Measurements from ENCODE around the gene CCDC192. TPM values are rescaled to one million over a fixed set of nuclear protein-coding genes. Genes with fewer than 3 reads are reported as not detected.

The CCDC192 gene
- total and polyA plus RNA-seq, 2 donors (not counting 3 experiments of a cell fraction or from before 2014, with no cell fraction given), result not detected

- CTCF ChIA-PET, result no interaction called here
- no peaks in the 10 kb centered on the region for H3K9me1 ChIP-seq (replicated peaks; ENCODE audit: control insufficient read depth, extremely low read depth, insufficient read depth, low read length)
- no TSS peak for BruUV-seq (replicated peaks)
- no peak overlapping the region for H2AFZ ChIP-seq (ENCODE audit: low read depth, low read length)
- FAIRE-seq (no peak), DNase-seq (ENCODE audit: low read depth, low spot score) (no peak)
- H3K27ac ChIP-seq (ENCODE audit: insufficient read depth, low read depth, low read length), result no peak overlapping the region
- dilution Hi-C loops (cut with MboI; ENCODE audit: extremely low pct_ligation_motif_present, low sequenced_read_pairs) (no loop called here), intact Hi-C loops (cut with micrococcal nuclease) (no loop called here)
- no peak overlapping the region for H3K9ac ChIP-seq (replicated peaks; ENCODE audit: extremely low read depth, insufficient read depth, low read length)
- TF ChIP-seq MAX (IDR thresholded peaks at IDR 0.05; ENCODE audit: insufficient read depth, insufficient read length) (no peak), MYC (IDR thresholded peaks at IDR 0.05; ENCODE audit: low read depth, low read length) (no peak)
- H3K36me3 ChIP-seq (ENCODE audit: control insufficient read depth in 2 of 2, extremely low read depth in 1 of 2, insufficient read depth in 2 of 2, low read length in 2 of 2), result no peaks in the 10 kb centered on the region
- H3K4me1 ChIP-seq (ENCODE audit: control insufficient read depth, extremely low read depth, insufficient read depth, low read length), result peaks cover 11% of the 10 kb centered on the region
- H3K4me2 ChIP-seq (ENCODE audit: insufficient read depth, low read length), result no peak overlapping the region
- no peaks in the 10 kb centered on the region for H3K79me2 ChIP-seq (ENCODE audit: control insufficient read depth, insufficient read depth, low read length)
- POLR2A ChIA-PET, result no interaction called here
- no peaks in the 10 kb centered on the region for H4K20me1 ChIP-seq (replicated peaks; ENCODE audit: control insufficient read depth, extremely low read depth, insufficient read depth, low read length)
- no peak overlapping the region for H3K4me3 ChIP-seq (replicated peaks in 1 of 3; ENCODE audit: insufficient read depth in 1 of 3, low read depth in 1 of 3, low read length in 3 of 3)
- H3K27me3 ChIP-seq (ENCODE audit: control insufficient read depth in 2 of 2, insufficient read depth in 2 of 2, low read length in 2 of 2), result no peaks in the 10 kb centered on the region
- no peaks in the 10 kb centered on the region for H3K9me3 ChIP-seq (replicated peaks; ENCODE audit: control insufficient read depth, insufficient read depth, low read length)
Observed at GRCh38 chr5:127854520-127854919, 151.3 kb downstream of the CCDC192 start.

- Histone ChIP-seq H3K27me3 (ENCODE audit: control insufficient read depth in 2 of 2, insufficient read depth in 2 of 2, low read length in 2 of 2) (no peaks in the 10 kb centered on the region), H3K79me2 (ENCODE audit: control insufficient read depth, insufficient read depth, low read length) (no peaks in the 10 kb centered on the region), H3K9me1 (replicated peaks; ENCODE audit: control insufficient read depth, extremely low read depth, insufficient read depth, low read length) (no peaks in the 10 kb centered on the region), H2AFZ (ENCODE audit: low read depth, low read length) (no peak overlapping the region), H3K4me1 (ENCODE audit: control insufficient read depth, extremely low read depth, insufficient read depth, low read length) (peaks cover 11% of the 10 kb centered on the region), H3K36me3 (ENCODE audit: control insufficient read depth in 2 of 2, extremely low read depth in 1 of 2, insufficient read depth in 2 of 2, low read length in 2 of 2) (no peaks in the 10 kb centered on the region), H3K9ac (replicated peaks; ENCODE audit: extremely low read depth, insufficient read depth, low read length) (no peak overlapping the region), H3K27ac (ENCODE audit: insufficient read depth, low read depth, low read length) (no peak overlapping the region), H3K9me3 (replicated peaks; ENCODE audit: control insufficient read depth, insufficient read depth, low read length) (no peaks in the 10 kb centered on the region), H3K4me2 (ENCODE audit: insufficient read depth, low read length) (no peak overlapping the region), H3K4me3 (replicated peaks in 1 of 3; ENCODE audit: insufficient read depth in 1 of 3, low read depth in 1 of 3, low read length in 3 of 3) (no peak overlapping the region), H4K20me1 (replicated peaks; ENCODE audit: control insufficient read depth, extremely low read depth, insufficient read depth, low read length) (no peaks in the 10 kb centered on the region)
- intact Hi-C loops (cut with micrococcal nuclease) (no loop called here), dilution Hi-C loops (cut with MboI; ENCODE audit: extremely low pct_ligation_motif_present, low sequenced_read_pairs) (no loop called here)
- no peak for TF ChIP-seq FOS (IDR thresholded peaks at IDR 0.05; ENCODE audit: borderline replicate concordance, insufficient read depth, low read length)
- no peak for TF ChIP-seq POLR2A (IDR thresholded peaks at IDR 0.05; ENCODE audit: low read depth, low read length)
- ChIA-PET POLR2A (no interaction called here), CTCF (interaction anchor here (1.5 kb wide), 1 partner anchor 292 kb away, joined by 4 read pairs; no protein-coding TSS in a partner anchor)
- FAIRE-seq (no peak), DNase-seq (ENCODE audit: low read depth, low spot score) (no peak)
- BruUV-seq (replicated peaks), result no TSS peak
Observed at GRCh38 chr5:127856292-127856691, 153.1 kb downstream of the CCDC192 start.

All from endothelial cell of umbilical vein (primary cell).